Fibroblast of pulmonary artery (primary cell): ENCODE data around the gene FSTL5.

Experiments used
- DNase-seq: peaks from one replicate; pipeline ENCODE4 v3.0.0-alpha.2; 2010; ENCODE audit warnings: low read depth
- H3K4me3 ChIP-seq: replicated peaks from 2 replicates; pipeline ENCODE4 v1.5.1; 2011; ENCODE audit warnings: low read depth, mild to moderate bottlenecking, control low read depth, low read length, moderate library complexity
- CTCF ChIP-seq: IDR thresholded peaks from 2 replicates; pipeline ENCODE4 v1.5.1; 2011; ENCODE audit warnings: mild to moderate bottlenecking, control low read depth, low read length, inconsistent platforms; ENCODE audit errors: missing control alignments

Gene FSTL5

DNA sequence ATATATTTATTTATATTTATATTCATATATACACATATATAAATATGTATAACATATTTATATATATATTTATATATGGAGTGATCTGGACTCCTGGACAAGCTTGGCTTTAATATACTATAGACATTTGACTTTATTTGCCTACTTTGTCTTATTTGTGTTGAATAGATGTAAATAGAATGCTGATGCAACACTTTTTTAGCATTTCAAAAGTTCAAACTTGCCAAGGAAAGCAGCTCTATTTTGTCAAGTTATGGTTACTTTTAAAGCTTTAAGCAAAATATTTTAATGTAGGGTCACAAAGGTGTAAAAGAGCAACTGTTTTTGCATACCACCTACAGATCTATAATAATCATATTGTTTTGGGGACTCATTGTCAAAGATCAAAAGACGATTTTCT is 61.1 kb downstream of the FSTL5 start:
- TF ChIP-seq CTCF: no peak
- no peak for DNase-seq

DNA sequence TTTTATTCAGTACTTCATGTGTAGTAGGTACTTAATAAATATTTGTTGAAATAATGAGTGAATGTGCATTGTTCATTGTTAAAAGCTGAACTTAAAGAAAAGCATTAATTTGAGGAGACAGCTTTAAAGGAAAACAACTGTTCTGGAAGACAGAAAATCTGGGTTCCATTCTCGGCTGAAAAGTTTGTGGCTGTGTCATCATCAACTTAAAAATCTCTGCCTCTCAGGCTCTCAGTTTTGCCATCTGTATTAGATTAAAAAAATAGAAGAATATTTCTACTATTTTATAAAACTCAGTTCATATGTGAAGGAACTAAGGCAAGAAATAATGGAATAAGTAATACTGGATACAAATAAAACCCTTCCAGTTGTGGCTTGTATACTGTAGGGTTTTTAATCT is 62.5 kb downstream of the FSTL5 start:
- DNase-seq: no peak
- H3K4me3 ChIP-seq: no peak overlapping the region
- TF ChIP-seq CTCF: no peak

More for the DNA sequence above, 61.1 kb downstream of the FSTL5 start:
- H3K4me3 ChIP-seq: no peak overlapping the region

- no peak overlapping the region for H3K4me3 ChIP-seq
- no peak for DNase-seq
- no peak for TF ChIP-seq CTCF
These were observed 88.1 kb downstream of the FSTL5 start for GRCh38 chr4:162075726-162076125.

DNA sequence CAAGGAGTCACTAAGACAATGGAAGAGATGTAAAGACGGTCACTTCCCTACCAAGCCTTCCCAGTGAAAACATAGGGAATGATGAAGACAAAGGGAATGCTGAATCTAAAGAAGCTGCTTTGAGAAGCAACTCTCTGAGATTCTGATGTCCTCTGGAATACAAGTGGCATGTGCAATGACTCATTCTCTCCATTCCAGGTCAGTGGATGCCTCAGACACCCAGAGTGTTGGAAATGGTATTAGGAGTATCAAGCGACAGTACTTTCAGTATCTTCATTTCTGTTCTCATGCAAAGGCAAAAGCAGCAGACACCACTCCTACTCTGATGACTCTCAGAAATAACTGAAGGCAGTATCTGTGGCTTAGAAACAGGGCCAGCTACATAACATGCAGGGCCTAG is 102.6 kb downstream of the FSTL5 start:
- no peak for TF ChIP-seq CTCF
- no peak overlapping the region for H3K4me3 ChIP-seq
- DNase-seq: no peak

DNA sequence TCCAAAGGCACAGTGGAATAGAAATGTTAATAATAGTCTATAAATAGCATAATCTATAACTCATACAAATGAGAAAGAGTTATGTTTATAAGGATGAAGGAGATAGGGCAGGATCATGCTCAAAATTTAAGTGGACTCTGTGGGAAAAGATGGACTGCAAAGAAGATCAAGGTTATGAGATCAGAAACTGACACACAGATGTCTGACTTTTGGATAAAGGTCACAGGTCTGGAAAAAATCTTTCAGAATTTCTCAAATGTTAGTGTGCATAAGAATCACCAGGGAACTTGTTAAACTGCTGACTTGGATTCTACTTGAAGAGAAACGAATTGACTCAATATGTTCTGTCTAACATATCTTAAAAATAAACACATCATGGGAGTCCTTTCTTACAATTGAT is 104.1 kb downstream of the FSTL5 start:
- no peak overlapping the region for H3K4me3 ChIP-seq
- no peak for DNase-seq
- no peak for TF ChIP-seq CTCF

- no peak for TF ChIP-seq CTCF
- no peak for DNase-seq
- no peak overlapping the region for H3K4me3 ChIP-seq
These were observed 106.8 kb downstream of the FSTL5 start for GRCh38 chr4:162056990-162057389.

DNA sequence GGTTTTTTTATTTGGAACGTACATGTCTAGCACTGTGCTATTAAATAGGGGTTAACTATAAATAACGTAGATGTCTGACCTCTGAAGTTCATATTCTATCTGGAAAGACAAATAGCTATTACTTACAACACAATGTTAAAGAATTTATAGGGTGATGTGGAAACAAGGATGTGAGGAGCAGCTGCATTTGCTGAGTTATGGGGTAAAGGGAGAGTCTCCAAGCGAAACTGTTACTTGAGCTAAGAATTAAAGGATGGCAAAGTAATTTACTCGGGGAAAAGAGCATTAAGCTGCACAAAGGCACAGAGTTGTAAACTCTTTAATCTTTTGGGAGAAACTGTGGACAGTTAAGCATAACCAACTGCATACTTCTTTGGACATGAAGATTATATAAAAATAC is 117.7 kb downstream of the FSTL5 start:
- H3K4me3 ChIP-seq: no peak overlapping the region
- no peak for TF ChIP-seq CTCF
- no peak for DNase-seq
